ACC112 (cell line): ENCODE data around the gene TAS1R3.

Experiments
- H2AFZ ChIP-seq: fragments of 200-600 bp; sonication (generic); one replicate; pipeline ENCODE4 v1.6.0; 2017; ENCODE audit warnings: antibody characterized with exemption, low read length; ENCODE audit not compliant: unreplicated experiment
- H3K27ac ChIP-seq: fragments of 200-600 bp; sonication (generic); 2 replicates; pipeline ENCODE4 v1.5.1; 2014; ENCODE audit warnings: low read depth, mild to moderate bottlenecking, antibody characterized with exemption, low read length, moderate library complexity
- H3K27me3 ChIP-seq: fragments of 200-600 bp; sonication (generic); 2 replicates; pipeline ENCODE4 v1.6.1; 2014; ENCODE audit warnings: mild to moderate bottlenecking, antibody characterized with exemption, low read length, moderate library complexity, mixed read lengths; ENCODE audit not compliant: insufficient read depth
- H3K36me3 ChIP-seq: fragments of 200-600 bp; sonication (generic); 2 replicates; pipeline ENCODE4 v1.6.1; 2016; ENCODE audit warnings: mild to moderate bottlenecking, antibody characterized with exemption, low read length, moderate library complexity, mixed read lengths; ENCODE audit not compliant: insufficient read depth
- H3K4me1 ChIP-seq: fragments of 200-600 bp; sonication (generic); one replicate; pipeline ENCODE4 v1.6.1; 2016; ENCODE audit warnings: low read length, mixed read lengths; ENCODE audit not compliant: insufficient read depth, unreplicated experiment, control insufficient read depth
- H3K4me3 ChIP-seq: fragments of 200-600 bp; sonication (generic); 2 replicates; pipeline ENCODE4 v1.5.1; 2014; ENCODE audit warnings: mild to moderate bottlenecking, low read depth, low read length
- H3K79me2 ChIP-seq: fragments of 200-600 bp; sonication (generic); one replicate; pipeline ENCODE4 v1.6.0; 2016; ENCODE audit warnings: low read length; ENCODE audit not compliant: control insufficient read depth, unreplicated experiment, insufficient read depth

TAS1R3 gene

DNA sequence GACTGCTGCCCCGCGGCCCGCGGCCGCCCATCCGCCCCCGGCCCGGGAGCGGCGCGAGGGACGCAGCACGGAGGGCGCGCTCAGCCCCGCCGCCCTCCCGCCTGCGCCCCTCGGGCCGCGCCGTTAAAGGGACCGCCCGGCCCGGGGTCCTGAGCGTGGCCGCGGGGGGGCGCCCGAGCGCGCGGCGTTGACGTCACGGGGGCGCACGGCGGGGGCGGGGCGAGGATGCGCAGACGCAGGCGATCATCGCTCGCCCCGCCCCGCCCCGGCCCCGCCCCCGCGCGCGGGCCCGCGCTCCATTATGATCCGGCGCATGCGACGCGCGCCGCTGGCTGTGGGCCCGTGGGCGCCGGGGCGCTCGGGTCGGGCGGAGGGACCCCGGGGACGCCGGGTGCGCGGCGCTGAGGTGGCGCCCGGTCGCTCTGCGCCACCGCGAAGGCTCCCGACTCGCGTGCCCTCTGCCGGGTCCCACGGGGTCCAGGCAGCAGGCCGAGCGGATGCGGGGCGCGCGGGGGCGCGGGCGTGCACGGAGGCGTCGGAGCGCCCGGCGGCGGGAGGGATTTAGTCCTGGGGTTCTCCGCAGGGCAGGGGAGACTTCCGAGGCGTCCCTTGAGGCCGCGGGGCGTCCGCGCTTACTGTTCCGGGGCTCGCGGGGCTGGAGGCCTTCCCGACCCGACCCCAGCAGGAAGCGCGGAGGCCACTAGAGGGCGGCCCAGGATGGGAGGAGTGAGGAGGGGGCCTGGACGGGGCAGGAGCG lies 18.4 kb downstream of the TAS1R3 start, which contains the start of gene DVL1:
Gene DVL1, minus strand, starts transcription at position 163 of the 757 bp plus-strand sequence. CDS start 353 bp downstream, outside the sequence.
- Histone ChIP-seq H3K36me3 (no peaks in the 10 kb centered on the region), H3K79me2 (peaks cover 54% of the 10 kb centered on the region), H3K27ac (peak within 1 kb of the TSS; percentile 56), H3K4me3 (peak within 1 kb of the TSS; percentile 96), H2AFZ (no peak within 1 kb of the TSS), H3K27me3 (no peaks in the 10 kb centered on the region), H3K4me1 (peaks cover 45% of the 10 kb centered on the region)

DNA sequence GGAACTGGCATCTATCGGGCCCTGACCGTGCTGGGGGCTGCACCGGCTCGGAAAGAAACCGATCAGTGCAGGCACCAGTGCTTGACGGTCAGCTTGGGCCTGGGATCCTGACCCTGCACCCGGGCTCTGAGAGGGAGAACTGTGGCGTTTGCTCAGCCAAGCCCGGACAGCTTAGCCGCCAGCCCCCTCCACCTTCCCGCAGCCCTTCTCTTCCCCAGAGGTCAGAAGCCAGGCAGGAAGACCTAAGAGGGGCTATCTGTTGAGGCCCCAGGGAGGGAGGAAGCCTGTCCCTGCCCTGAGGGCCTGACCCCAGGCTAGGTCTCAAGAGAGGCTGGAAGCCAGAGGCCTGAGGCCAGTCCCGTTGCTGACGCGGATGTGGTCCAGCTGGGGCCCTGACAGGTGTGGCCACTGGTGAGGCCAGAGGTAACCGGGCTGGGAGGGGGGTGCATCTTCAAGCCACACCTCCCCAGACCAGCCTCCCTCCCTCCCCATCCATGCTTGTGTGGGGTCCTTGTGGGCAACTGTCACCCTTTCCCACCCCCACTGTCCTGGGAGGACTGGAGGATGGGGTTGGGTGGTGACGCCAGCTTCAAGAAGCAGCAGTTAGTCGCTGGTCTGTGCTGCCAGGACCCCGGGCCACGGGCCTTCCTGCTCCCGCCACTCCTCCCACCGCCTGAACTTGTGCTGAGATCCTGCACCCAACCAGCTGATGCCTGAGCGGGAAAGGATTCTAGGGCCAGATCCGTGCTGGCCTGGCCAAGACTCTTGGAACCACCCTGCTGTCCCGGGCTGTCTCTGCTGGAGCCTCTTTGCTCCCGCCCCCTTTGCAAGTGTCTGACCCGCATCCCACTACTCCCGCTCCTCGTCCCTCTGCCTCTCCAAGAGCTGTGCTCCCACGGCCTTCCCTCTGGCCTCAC lies 20.7 kb downstream of the TAS1R3 start:
- H3K27ac ChIP-seq, result no peak overlapping the region
- no peaks in the 10 kb centered on the region for H3K36me3 ChIP-seq
- H3K79me2 ChIP-seq, result peaks cover 45% of the 10 kb centered on the region
- H3K4me1 ChIP-seq, result peaks cover 26% of the 10 kb centered on the region
- no peaks in the 10 kb centered on the region for H3K27me3 ChIP-seq
- H3K4me3 ChIP-seq, result no peak overlapping the region; the same call in 1 of the 2 replicates
- H2AFZ ChIP-seq, result no peak overlapping the region

DNA sequence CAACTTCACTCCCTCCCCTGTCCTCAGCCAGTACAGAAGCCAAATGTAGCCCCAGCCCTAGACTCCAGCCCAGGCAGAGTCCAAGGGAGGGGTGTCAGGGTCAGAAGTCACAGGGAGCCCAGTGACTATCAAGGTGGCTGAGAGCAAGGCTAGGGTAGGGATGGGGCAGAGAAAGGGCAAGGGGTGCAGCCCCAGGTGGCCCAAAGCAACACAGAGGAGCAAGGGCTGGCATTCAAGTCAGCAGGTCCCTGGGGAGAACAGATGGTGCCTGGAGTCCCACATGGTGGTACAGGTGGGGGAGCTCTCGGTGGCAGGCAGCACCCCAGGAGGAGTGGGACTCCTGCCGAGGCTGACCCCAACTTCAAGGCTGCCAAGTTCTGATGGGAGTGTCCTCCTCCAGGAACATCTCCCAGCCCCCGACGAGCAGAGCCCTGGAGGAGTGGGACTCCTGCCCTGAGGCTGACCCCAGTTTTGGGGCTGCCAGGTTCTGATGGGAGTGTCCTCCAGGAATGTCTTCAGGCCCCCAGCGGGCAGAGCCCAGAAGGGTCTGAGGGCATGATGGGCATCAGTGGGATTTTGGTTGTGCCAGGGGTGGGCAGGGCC lies 21.8 kb downstream of the TAS1R3 start:
- Histone ChIP-seq H2AFZ (no peak overlapping the region), H3K27ac (no peak overlapping the region), H3K36me3 (no peaks in the 10 kb centered on the region), H3K4me1 (peaks cover 17% of the 10 kb centered on the region), H3K79me2 (peaks cover 42% of the 10 kb centered on the region), H3K4me3 (no peak overlapping the region), H3K27me3 (no peaks in the 10 kb centered on the region)

DNA sequence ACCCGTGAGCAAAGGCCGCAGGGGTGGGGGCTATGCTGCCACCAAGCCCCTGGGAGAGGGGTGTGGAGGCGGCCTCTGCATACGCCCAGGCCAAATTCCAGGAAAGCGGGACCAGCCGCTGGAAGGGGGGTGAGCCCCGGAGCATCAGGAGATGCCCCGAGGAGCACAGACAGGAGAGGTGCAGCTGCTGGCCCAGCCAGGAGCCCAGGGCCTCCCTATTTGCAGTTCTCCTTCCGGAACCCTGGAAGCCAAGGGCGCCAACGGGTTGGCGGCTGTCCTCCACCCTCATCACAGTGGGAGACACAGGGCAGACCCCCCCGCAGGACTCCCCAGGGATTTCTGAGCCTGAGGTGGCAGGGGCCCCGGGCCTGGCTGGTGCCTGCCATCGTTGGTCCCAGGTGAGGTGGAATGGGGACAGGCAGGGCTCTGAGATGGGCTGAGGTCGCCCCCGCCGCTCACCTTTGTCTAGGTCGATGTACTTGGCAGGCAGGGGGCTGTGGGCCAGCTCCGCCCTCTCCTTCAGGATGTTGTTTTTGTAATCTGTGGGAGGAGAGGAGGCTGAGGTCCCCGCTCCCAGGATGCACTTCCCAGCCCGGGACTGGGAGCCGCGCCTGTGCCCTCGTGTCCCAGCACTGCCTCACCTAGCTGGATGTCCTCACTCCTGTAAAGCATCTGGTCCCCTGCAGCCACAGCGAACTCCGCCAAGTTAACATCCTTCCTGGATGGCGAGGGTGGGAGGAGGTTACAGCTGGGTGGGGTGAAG lies 22.5 kb downstream of the TAS1R3 start:
- no peak overlapping the region for H3K4me3 ChIP-seq

DNA sequence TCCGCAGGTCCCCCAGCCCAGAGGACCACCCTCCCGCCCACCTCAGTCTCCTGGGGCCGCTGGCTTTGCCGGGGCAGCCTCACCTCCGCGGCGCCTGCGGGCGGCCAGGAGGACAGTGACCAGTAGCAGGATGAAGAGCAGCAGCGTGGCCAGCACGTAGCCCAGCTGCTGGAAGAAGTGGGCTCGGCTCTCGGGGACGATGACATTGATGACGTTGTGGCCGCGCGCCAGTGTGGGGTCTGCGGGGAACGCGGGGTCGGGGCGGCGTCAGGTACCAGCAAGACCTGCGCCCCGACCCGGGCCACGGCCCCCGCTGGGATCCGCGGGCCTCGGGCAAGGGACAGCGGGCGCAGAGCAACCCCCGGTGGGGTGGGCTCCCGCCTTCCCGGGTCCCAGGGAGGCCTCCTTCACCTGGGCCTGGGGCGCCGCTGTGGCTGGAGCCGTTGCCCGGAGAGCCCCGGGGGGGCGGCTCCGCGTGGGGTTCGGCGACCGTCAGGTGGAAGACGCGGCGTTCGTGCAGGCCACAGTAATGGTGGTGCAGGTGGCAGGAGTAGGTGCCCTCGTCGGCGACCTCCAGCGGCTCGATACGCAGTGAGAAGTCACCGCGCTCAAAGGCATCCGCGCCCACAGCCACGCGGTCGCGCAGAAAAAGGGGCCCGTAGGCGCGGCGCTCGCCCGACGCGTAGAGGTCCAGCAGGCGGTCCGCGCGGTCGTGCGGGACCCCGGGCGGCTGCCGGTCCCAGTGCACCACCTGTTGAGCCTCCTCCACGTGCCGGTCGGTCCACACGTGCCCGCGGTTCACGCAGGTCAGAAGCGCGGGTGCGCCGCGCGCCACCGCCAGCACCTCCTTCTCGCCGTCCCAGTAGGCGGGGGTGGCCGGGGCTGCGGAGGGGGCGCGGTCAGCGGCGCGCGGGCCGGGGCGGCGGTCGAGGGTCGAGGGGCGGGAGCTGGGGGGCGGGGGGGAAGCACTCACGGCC lies 23.5 kb downstream of the TAS1R3 start:
- H3K27me3 ChIP-seq, result no peaks in the 10 kb centered on the region
- H3K4me3 ChIP-seq, result 0 out of 2 replicates have a peak overlapping the region, but pooled peaks have one; percentile 90
- H3K4me1 ChIP-seq, result peaks cover 28% of the 10 kb centered on the region
- no peak overlapping the region for H2AFZ ChIP-seq
- no peak overlapping the region for H3K27ac ChIP-seq
- no peaks in the 10 kb centered on the region for H3K36me3 ChIP-seq
- H3K79me2 ChIP-seq, result peaks cover 31% of the 10 kb centered on the region

More for the DNA sequence above, 22.5 kb downstream of the TAS1R3 start:
- peaks cover 35% of the 10 kb centered on the region for H3K79me2 ChIP-seq
- no peaks in the 10 kb centered on the region for H3K36me3 ChIP-seq
- no peak overlapping the region for H2AFZ ChIP-seq
- peaks cover 18% of the 10 kb centered on the region for H3K4me1 ChIP-seq
- H3K27ac ChIP-seq, result no peak overlapping the region
- H3K27me3 ChIP-seq, result no peaks in the 10 kb centered on the region

DNA sequence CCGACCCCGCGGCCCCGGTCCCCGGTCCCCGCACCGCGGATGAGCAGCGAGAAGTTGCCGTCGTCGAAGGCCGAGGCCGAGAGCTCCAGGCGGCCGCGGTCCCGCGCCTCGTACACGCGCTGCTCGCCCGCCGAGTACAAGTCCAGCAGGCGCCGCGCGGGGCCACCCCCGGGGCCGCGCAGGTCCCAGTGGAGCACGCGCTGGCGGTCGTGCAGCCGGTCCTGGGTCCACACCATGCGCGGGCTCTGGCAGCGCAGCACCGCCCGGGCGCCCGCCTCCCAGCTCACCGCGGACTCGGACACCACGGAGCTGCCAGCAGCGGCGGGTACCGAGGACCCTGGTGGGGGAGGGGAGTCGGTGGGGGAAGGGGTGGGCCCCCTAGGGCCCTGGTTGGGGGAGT lies 24.3 kb downstream of the TAS1R3 start:
- no peak overlapping the region for H3K27ac ChIP-seq
- H3K27me3 ChIP-seq, result no peaks in the 10 kb centered on the region
- H3K4me1 ChIP-seq, result peaks cover 36% of the 10 kb centered on the region
- no peak overlapping the region for H2AFZ ChIP-seq
- peaks cover 31% of the 10 kb centered on the region for H3K79me2 ChIP-seq
- H3K36me3 ChIP-seq, result no peaks in the 10 kb centered on the region
- peak overlapping the region; percentile 90 for H3K4me3 ChIP-seq

DNA sequence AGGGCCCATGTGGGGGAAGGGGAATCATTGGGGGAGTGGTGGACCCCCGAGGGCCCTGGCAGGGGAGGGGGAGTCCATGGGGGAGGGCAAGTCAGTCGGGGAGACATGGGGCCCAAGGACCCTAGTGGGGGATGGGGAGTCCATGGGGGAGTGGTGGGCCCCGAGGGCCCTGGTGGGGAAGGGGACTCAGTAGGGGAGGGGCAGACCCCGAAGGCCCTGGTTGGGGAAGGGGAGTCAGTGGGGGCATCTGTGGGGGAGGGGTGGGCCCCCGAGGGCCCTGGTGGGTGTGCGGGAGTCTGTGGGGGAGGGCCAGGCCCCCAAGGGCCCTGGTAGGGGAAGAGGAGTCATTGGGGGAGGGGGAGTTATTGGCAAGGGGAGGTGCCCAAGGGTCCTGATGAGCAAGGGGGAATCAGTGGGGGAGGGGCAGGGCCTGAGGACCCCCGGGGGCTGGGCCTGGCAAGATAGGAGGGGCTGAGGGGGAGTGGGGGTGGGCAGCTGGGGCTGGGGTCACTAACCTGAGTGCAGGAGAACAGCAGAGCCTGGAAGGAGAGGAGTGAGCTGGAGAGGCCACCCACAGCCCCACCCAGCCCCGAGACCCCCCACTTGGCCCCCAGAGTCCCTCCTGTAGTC lies 25.2 kb downstream of the TAS1R3 start:
- H3K4me1 ChIP-seq, result peaks cover 45% of the 10 kb centered on the region

DNA sequence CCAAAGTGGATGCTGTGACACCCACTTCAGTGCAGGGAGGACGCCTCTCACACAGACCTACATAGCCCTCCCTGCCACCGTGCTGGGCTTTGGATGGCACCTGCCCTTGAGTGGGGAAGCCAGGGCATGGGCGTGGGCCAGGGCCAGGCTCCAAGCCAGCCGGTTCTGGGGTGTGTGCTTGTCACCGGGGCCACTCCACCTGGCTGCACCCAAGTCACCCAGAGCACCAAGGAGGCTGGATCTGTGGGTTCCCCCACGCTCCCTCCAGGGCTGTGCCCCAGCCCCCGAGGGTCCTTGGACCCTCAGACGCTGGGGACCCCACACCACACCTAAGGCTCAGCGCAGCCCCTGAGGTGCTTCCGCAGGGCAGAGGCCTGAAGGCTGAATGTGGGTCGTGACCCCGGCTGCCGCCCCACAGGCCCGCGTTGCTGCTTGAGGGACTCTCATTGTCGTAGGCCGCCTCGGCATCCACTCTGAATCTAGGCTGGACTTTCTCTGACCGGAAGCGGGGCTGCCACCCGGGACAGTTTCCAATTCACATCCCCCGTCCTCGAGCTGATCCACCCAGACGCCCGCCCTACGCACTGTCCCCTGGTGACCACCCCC lies 25.8 kb downstream of the TAS1R3 start:
- peaks cover 31% of the 10 kb centered on the region for H3K79me2 ChIP-seq
- H3K4me3 ChIP-seq, result peak overlapping the region; percentile 90
- H3K27me3 ChIP-seq, result no peaks in the 10 kb centered on the region
- no peak overlapping the region for H2AFZ ChIP-seq
- H3K27ac ChIP-seq, result peak overlapping the region; percentile 93
- peaks cover 48% of the 10 kb centered on the region for H3K4me1 ChIP-seq
- H3K36me3 ChIP-seq, result no peaks in the 10 kb centered on the region

More for the DNA sequence above, 25.2 kb downstream of the TAS1R3 start:
- Histone ChIP-seq H2AFZ (no peak overlapping the region), H3K4me3 (peak overlapping the region; percentile 90), H3K36me3 (no peaks in the 10 kb centered on the region), H3K27me3 (no peaks in the 10 kb centered on the region), H3K79me2 (peaks cover 31% of the 10 kb centered on the region), H3K27ac (no peak overlapping the region; the same call in 1 of the 2 replicates)
